ENCODE results near the gene SERPINA3. TPM values are rescaled to one million over a fixed set of nuclear protein-coding genes. Genes with fewer than 3 reads are reported as not detected.

The SERPINA3 gene
- total and polyA plus RNA-seq, 2 of the 8 experiments (the other 6 are each of a cell fraction or from before 2014, with no cell fraction given): not detected

GRCh38 chr14:94570440-94570839, 41.8 kb upstream of the SERPINA3 start (continued):
- TF ChIP-seq, protein P1, sequence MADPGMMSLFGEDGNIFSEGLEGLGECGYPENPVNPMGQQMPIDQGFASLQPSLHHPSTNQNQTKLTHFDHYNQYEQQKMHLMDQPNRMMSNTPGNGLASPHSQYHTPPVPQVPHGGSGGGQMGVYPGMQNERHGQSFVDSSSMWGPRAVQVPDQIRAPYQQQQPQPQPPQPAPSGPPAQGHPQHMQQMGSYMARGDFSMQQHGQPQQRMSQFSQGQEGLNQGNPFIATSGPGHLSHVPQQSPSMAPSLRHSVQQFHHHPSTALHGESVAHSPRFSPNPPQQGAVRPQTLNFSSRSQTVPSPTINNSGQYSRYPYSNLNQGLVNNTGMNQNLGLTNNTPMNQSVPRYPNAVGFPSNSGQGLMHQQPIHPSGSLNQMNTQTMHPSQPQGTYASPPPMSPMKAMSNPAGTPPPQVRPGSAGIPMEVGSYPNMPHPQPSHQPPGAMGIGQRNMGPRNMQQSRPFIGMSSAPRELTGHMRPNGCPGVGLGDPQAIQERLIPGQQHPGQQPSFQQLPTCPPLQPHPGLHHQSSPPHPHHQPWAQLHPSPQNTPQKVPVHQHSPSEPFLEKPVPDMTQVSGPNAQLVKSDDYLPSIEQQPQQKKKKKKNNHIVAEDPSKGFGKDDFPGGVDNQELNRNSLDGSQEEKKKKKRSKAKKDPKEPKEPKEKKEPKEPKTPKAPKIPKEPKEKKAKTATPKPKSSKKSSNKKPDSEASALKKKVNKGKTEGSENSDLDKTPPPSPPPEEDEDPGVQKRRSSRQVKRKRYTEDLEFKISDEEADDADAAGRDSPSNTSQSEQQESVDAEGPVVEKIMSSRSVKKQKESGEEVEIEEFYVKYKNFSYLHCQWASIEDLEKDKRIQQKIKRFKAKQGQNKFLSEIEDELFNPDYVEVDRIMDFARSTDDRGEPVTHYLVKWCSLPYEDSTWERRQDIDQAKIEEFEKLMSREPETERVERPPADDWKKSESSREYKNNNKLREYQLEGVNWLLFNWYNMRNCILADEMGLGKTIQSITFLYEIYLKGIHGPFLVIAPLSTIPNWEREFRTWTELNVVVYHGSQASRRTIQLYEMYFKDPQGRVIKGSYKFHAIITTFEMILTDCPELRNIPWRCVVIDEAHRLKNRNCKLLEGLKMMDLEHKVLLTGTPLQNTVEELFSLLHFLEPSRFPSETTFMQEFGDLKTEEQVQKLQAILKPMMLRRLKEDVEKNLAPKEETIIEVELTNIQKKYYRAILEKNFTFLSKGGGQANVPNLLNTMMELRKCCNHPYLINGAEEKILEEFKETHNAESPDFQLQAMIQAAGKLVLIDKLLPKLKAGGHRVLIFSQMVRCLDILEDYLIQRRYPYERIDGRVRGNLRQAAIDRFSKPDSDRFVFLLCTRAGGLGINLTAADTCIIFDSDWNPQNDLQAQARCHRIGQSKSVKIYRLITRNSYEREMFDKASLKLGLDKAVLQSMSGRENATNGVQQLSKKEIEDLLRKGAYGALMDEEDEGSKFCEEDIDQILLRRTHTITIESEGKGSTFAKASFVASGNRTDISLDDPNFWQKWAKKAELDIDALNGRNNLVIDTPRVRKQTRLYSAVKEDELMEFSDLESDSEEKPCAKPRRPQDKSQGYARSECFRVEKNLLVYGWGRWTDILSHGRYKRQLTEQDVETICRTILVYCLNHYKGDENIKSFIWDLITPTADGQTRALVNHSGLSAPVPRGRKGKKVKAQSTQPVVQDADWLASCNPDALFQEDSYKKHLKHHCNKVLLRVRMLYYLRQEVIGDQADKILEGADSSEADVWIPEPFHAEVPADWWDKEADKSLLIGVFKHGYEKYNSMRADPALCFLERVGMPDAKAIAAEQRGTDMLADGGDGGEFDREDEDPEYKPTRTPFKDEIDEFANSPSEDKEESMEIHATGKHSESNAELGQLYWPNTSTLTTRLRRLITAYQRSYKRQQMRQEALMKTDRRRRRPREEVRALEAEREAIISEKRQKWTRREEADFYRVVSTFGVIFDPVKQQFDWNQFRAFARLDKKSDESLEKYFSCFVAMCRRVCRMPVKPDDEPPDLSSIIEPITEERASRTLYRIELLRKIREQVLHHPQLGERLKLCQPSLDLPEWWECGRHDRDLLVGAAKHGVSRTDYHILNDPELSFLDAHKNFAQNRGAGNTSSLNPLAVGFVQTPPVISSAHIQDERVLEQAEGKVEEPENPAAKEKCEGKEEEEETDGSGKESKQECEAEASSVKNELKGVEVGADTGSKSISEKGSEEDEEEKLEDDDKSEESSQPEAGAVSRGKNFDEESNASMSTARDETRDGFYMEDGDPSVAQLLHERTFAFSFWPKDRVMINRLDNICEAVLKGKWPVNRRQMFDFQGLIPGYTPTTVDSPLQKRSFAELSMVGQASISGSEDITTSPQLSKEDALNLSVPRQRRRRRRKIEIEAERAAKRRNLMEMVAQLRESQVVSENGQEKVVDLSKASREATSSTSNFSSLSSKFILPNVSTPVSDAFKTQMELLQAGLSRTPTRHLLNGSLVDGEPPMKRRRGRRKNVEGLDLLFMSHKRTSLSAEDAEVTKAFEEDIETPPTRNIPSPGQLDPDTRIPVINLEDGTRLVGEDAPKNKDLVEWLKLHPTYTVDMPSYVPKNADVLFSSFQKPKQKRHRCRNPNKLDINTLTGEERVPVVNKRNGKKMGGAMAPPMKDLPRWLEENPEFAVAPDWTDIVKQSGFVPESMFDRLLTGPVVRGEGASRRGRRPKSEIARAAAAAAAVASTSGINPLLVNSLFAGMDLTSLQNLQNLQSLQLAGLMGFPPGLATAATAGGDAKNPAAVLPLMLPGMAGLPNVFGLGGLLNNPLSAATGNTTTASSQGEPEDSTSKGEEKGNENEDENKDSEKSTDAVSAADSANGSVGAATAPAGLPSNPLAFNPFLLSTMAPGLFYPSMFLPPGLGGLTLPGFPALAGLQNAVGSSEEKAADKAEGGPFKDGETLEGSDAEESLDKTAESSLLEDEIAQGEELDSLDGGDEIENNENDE (IDR thresholded peaks at IDR 0.05; ENCODE audit: insufficient replicate concordance, low read length): no peak
- TF ChIP-seq TEAD4 (IDR thresholded peaks at IDR 0.05; ENCODE audit: low read depth, low read length) (no peak), KDM1A (IDR thresholded peaks at IDR 0.05; ENCODE audit: borderline replicate concordance, low read length) (no peak)
